ENCODE data around the gene S100A10.

Gene S100A10

DNA sequence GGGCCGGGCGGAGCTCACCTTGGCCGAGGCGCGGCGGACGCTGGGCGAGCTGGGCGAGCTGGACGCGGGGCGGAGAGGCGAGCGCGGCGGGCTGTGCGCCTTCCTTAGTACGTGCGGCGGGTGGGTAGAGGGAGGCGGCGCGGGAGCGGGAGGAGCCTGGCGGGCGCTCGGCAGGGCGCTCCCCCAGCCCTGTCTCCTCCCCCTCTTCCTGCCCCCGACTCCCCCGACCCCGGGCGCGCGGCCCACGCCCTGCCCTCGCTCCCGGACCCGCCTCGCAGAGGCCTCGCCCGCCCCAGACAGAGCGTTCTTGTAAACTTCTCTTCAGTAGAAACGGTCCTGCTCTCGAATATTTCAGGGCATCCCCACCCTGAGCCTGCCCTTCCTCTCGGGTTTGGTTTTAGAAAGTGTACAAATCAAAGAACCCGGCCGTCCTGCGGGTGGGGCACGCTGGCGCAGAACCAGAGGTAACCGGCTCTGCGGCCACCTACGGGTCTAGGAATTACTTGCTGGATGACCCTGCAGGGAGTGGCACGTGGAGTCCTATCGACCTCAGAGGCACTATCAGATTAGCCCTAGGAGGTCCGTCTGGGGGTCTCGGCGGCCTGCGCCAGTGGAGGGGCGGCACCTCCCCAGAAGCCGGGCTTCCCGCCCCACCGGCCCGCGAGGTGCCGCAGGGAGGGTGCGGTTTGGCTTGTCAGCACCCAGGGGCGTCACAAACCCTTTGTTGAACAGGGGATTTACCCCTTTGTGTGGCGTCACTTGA, at the start of gene S100A10:
S100A10 (minus strand) TSS at position 126 of the 763 bp plus-strand sequence. CDS start 7,629 bp downstream, outside the sequence.
- peak; percentile 50 to 70 for DNase-seq (ENCODE audit: low read depth in 1 of 2, low spot score in 1 of 2)

DNA sequence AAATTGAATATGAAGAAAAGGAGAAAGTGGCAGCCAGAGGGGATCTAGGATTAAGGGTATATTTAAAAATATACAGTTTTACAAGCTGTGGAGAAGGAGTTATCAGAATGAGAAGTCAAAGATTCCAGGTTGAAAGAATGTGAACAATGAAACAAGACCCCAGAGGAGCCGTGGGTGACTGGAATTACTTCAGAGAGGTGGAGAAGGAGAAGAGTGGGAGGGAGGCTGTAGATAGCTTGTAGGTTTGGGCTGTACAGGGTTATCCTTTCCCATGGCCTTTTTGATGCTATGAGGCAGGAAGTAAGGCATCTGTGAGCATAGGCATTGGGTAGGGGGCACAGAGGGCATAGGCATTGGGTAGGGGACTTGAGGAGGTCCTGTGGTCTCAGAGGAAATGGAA, 48.4 kb upstream of the S100A10 start:
- DNase-seq (ENCODE audit: low read depth in 1 of 2, low spot score in 1 of 2), result no peak

GRCh38 chr1:152039886-152040285, 46.2 kb upstream of the S100A10 start:
- no peak for DNase-seq (ENCODE audit: low read depth in 1 of 2, low spot score in 1 of 2)

GRCh38 chr1:152039461-152039860, 45.8 kb upstream of the S100A10 start:
- DNase-seq (ENCODE audit: low read depth in 1 of 2, low spot score in 1 of 2), result no peak

GRCh38 chr1:152038871-152039270, 45.2 kb upstream of the S100A10 start:
- no peak for DNase-seq (ENCODE audit: low read depth in 1 of 2, low spot score in 1 of 2)

- DNase-seq (ENCODE audit: low read depth in 1 of 2, low spot score in 1 of 2), result peak; percentile 54 to 66
Observed at GRCh38 chr1:152036267-152037216, 42.9 kb upstream of the S100A10 start, which contains the start of gene S100A11. S100A11 (minus strand) TSS chr1:152037004; CDS start chr1:152036915, 89 bp downstream.

DNA sequence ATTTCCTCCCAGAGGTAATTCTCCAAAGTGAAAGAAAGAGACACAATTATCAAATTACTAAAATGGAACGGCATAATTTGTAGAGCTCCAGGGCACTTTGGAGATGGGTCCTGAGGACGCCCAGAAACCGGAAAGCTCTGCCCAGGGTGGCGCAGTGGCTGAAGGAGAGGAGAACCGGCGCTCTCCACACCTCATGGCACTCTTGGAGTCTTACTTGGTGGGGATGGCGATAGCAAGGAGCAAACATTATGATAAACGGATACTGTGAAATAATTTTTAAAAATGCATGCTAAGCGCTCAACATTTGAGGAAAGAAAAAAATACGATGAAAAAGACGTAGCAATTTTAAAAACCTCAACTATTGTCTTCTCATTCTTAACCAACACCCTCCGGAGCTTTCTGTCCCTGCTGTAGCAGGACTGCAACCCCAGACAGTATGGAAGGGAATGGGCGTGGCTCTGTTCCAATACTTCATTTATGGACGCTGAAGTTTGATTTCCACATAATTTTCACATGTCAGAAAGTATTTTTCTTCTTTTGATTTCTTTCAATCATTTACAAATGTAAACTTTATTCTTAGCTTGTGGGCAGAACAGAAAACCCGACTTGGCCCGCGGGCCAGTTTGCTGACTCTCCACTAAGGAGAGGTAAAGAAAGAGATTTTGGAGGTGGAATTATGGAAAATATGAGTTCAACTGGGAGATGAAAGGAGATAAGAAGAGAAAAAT, 42.0 kb upstream of the S100A10 start:
- DNase-seq (ENCODE audit: low read depth in 1 of 2, low spot score in 1 of 2), result no peak

DNA sequence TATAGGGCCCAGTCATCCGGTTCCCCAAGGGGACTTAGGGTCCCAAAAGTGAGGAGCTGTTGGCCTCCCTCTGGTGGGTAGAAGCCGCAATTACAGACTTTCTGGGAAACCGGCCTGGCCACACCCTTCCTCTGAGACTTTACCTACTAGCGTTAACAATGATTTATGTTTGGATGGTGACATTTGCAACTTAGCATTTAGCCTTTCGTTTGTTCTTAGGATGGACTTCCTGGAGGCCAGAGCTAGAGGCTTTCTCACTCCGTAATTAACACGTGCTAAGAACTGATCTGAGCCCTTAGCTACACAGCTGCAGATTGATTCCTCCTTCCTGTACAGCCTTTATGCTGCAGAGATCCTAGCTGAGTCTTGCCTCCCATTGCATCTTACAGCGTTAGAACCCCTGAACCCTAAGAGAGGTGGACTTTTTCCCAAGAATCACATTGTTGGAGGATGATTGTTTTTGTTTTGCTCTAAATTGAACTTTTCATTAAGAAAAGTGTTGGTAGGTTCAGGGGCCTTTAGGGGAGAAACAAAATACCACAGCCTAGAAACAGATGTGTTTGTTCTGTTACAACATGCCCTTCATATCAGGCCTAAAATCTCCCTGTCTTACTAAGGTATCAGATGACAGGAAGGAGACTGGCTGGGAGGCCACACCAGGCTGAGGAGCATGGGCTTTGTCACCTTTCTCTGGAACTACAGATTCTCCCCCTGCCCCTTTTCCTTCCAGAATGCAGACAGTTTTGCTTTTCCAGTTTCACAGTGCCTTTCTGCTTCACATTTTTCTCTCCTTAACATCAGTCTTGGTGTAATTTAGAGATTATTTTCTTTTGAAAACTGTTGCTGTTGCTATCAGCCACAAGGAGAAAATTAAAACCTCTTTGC, 41.2 kb upstream of the S100A10 start:
- peak; percentile 32 to 40 for DNase-seq (ENCODE audit: low read depth in 1 of 2, low spot score in 1 of 2)

DNA sequence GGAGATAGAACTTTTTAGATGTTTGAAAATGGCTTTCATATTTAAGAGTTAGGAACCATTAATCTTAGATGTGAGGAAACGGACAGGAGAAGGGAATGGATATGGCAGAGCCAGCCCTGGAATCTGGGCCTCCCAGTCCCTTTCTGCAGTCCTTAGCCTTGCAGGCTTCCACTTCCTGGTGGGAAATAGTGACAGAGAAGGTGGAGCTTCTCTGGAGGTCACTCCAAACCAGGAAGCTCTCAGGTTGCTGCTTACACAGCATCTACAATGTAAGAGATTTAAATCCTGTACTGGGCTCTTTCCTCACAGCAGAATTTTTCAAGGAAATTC, 40.6 kb upstream of the S100A10 start:
- DNase-seq (ENCODE audit: low read depth in 1 of 2, low spot score in 1 of 2), result no peak

DNA sequence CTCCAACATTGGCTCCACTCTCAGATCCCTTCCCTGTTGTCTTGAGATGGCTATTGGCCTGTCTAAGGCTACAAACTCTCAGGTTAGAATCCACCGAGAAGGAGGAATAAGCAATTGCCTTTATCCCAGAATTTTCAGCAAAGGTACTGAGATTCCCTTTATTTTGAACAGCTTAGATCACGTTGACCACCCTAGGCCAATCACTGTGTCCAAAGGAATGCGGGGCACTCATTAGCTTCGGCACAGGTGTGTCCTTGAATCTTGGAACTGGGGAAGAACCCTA, 36.2 kb upstream of the S100A10 start:
- no peak for DNase-seq (ENCODE audit: low read depth in 1 of 2, low spot score in 1 of 2)

GRCh38 chr1:152029144-152029928, 35.7 kb upstream of the S100A10 start:
- DNase-seq (ENCODE audit: low read depth in 1 of 2, low spot score in 1 of 2), result no peak

DNA sequence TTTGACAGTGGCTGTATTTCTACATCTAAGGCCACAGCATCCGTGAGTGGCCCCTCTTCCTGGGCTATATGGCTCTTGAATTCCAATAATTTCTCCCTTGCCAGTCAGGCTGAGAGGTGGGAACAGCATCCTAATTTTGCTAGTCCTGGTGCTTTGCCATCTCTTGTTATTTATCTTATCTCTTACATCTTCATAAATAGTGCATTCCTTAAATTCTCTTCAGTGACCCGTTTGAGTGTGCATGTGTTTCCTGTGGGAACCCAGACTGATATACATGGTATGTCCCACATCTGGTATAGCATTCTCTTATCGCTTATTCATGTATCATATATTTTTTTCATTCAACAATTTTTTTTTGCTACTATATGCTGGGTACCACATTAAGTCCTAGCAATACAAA, 33.2 kb upstream of the S100A10 start:
- DNase-seq (ENCODE audit: low read depth in 1 of 2, low spot score in 1 of 2), result no peak

DNA sequence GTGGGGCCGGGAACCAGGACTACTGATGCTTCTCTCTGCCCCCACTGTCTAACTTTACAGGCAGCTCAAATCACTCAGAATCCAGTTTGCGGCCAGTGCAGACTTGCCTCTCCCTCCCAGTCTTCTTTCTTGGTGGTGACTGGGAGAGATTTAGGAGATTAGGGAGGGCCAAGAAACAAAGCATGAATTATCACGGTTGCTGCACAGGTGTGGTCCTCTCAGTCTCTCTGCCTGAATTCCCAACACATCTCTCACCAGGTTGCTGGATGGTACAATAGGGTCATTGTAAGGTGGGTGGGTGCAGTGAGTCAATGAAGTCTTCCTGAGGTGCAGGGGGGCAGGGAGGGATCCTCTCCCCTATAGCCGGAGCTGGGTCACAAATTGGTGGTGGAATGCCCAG, 30.6 kb upstream of the S100A10 start:
- no peak for DNase-seq (ENCODE audit: low read depth in 1 of 2, low spot score in 1 of 2)

GRCh38 chr1:152023221-152023620, 29.6 kb upstream of the S100A10 start:
- DNase-seq (ENCODE audit: low read depth in 1 of 2, low spot score in 1 of 2), result no peak

DNA sequence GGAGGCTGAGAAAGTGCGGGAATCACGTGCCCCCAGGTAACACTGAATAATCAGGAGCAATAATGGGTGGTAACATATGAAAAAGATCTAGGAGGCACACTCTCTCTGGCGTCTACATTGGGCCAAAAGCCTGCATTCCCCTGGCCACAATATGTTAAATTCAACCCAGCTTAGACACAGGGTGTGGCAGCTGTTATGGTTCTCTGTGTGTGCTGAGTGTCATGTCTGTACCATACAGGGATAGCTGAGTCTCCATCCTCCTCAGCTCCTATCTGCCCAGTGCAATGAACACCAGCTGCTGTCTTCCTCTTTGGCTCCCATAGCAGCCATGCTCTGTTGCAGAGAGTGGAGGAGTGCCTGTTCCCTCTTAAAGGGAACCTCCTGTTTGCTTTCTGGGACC, 28.8 kb upstream of the S100A10 start:
- DNase-seq (ENCODE audit: low read depth in 1 of 2, low spot score in 1 of 2), result no peak

DNA sequence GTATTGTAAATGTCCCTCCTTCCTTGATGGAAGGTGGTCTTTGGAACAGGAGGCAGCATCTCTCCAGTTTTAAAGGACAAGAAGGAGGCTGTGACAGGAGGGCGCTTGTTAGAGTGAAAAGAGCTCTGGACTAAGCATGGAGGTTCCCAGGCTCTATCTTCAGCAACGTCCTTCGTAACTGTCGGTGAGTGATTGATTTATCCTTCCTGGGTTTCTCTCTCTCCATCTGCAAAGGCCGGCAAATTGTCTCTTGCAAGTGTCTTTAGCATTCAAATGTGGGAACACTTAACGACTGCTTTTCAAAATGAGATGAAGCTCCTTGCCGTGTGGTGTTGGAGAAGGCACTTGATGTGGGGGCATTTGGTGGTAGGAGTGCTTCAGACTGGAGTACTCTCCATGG, 27.9 kb upstream of the S100A10 start:
- no peak for DNase-seq (ENCODE audit: low read depth in 1 of 2, low spot score in 1 of 2)

DNA sequence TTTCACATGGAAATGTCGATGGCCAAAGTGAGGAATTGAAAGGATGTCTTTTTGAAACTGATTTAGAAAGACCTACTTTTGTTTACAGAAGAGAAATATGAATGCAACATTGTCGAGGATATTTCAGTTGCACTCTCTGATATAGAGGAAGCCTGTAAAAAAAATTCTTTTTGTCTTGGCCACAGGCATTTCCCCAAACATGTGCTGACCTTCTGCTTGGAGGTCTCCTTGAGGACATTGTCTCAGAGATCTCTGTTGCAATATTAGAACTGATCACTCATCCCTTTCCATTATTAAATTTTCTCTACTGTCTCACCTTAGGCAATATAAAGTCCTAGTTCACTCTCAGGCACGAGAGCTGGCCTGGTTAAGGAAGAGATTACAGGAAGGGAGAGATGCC, 27.2 kb upstream of the S100A10 start:
- DNase-seq (ENCODE audit: low read depth in 1 of 2, low spot score in 1 of 2), result no peak

DNA sequence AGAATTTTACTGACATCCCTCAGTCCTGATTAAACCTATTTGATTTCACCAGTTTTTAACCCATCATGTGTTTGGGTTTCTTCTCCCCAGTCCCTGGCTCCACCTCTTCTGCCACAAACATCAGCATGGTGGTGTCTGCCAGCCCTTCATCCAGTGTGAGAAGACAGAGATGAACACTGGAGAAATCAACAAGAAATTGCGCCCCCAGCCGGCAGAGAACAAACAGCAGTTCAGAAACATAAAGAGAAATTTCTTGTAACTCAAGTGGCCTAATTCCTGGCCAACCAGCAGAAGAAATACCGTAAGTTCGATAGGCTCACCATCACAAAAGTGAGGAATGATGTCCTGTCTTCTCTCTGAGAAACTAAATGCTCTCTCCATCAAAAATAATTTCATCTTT, 24.9 kb upstream of the S100A10 start:
- DNase-seq (ENCODE audit: low read depth in 1 of 2, low spot score in 1 of 2), result no peak

- no peak for DNase-seq (ENCODE audit: low read depth in 1 of 2, low spot score in 1 of 2)
Observed at GRCh38 chr1:152015766-152016165, 22.1 kb upstream of the S100A10 start.

DNA sequence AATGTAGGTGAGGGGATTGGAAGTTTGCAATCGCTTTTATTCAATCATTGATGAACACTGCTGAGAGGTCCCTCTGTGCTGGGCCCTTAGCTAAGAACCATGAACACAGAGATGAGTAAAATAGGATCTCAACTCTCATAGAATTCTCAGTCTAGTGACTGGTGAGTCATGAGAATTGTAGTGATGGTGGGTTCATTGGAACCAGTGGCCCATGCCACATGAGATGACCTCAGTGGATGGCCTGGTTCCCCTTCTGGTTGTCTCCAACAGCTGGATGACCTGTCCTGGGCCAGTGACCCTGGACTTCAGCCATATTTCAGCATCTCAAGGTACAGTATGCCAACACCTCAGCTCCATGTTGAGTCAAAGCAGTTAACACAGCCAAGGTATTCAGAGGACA, 21.3 kb upstream of the S100A10 start:
- no peak for DNase-seq (ENCODE audit: low read depth in 1 of 2, low spot score in 1 of 2)
